HG03135 (cell line): ENCODE measurements around the gene EGF.

Source experiments
- ATAC-seq: cut with Tn5 transposase; IDR thresholded peaks from one replicate; pipeline ENCODE4 v1.9.1; 2021; ENCODE audit warnings: mild to moderate bottlenecking, moderate library complexity; ENCODE audit not compliant: unreplicated experiment

The EGF gene

GRCh38 chr4:109953556-109953955 is 40.9 kb downstream of the EGF start:
- no peak for ATAC-seq

- no peak for ATAC-seq
Observed at GRCh38 chr4:109955146-109955545, 42.5 kb downstream of the EGF start.

- ATAC-seq = no peak
Observed at GRCh38 chr4:109957227-109957626, 44.5 kb downstream of the EGF start.

GRCh38 chr4:109959195-109959594 is 46.5 kb downstream of the EGF start:
- no peak for ATAC-seq

- ATAC-seq = no peak
Observed at GRCh38 chr4:109962401-109962800, 49.7 kb downstream of the EGF start.

GRCh38 chr4:109966891-109967481 is 54.3 kb downstream of the EGF start:
- no peak for ATAC-seq

GRCh38 chr4:109967798-109968520 is 55.3 kb downstream of the EGF start:
- ATAC-seq = peak; percentile 53

- no peak for ATAC-seq
Observed at GRCh38 chr4:109969087-109969486, 56.4 kb downstream of the EGF start.

- ATAC-seq = no peak
Observed at GRCh38 chr4:109969919-109970318, 57.2 kb downstream of the EGF start.

GRCh38 chr4:109972786-109973528 is 60.3 kb downstream of the EGF start:
- ATAC-seq = no peak

GRCh38 chr4:109973529-109973905 is 60.8 kb downstream of the EGF start:
- no peak for ATAC-seq

GRCh38 chr4:109976189-109976588 is 63.5 kb downstream of the EGF start:
- no peak for ATAC-seq

GRCh38 chr4:109977854-109978501 is 65.3 kb downstream of the EGF start:
- ATAC-seq = no peak

GRCh38 chr4:109978704-109979454 is 66.2 kb downstream of the EGF start:
- ATAC-seq = no peak

GRCh38 chr4:109979920-109980717 is 67.4 kb downstream of the EGF start:
- no peak for ATAC-seq

GRCh38 chr4:109981936-109982335 is 69.3 kb downstream of the EGF start:
- no peak for ATAC-seq

- no peak for ATAC-seq
Observed at GRCh38 chr4:109982521-109982920, 69.8 kb downstream of the EGF start.

- ATAC-seq = no peak
Observed at GRCh38 chr4:109985993-109986974, 73.6 kb downstream of the EGF start.

- ATAC-seq = no peak
Observed at GRCh38 chr4:109989044-109989443, 76.4 kb downstream of the EGF start.
